ENCODE measurements around the gene TRMT2A.

The TRMT2A gene

DNA sequence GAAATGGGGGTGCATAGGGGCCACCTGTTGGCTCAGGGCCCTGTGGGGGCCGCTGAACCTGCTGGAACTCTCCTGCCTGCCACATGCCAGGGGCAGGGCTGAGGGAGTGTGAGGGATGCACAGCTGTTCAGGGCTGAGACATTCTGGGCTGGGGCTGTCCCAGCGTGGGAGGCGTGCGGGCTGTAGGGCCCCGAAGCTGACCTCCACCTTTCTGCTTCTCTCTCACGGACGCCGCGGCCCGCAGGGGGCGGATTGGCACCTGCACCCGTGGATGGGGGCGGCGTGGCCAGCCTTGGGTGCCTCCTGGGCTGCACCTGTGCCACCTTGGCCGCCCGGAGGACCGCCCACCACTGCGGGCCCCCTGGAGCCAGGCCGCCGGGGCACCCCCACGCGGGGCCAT, 29.8 kb upstream of the TRMT2A start:
- CTCF ChIA-PET = interaction anchor here (1.4 kb wide), 1 partner anchor 10 kb away, joined by 5 read pairs; no protein-coding TSS in a partner anchor
- no peaks in the 10 kb centered on the region for H3K9me3 ChIP-seq (ENCODE audit: control insufficient read depth, insufficient read depth, low read depth, low read length)

DNA sequence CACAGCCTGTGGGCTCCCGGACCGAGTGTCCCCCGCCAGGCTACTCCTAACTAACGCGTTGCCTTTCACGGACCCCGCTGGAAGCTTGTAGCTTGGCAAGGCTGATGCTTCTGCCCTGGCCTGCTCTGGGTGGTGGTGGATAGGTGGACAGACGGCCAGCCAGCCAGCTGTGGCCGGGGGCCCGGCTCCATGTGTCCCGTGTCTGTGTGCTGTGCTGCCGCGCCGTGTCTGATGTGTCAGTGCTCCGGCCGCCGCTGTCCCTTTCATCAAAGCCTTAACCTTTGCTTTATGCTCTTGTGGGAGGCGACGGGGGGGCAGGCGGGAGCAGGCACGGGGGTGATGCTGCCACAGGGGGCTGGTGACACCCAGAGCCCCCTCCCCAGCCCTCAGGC, 28.8 kb upstream of the TRMT2A start:
- POLR2A ChIA-PET = no interaction called here

More for the DNA sequence above, 29.8 kb upstream of the TRMT2A start:
- peaks cover 0 to 33% of the 10 kb centered on the region in 2 experiments; a peak in 1 of 3 replicates for H3K36me3 ChIP-seq (ENCODE audit: control insufficient read depth in 2 of 2, insufficient read depth in 1 of 2, low read length in 2 of 2)
- no peaks in the 10 kb centered on the region for H3K4me1 ChIP-seq (ENCODE audit: control insufficient read depth, insufficient read depth, low read length)
- TF ChIP-seq ZNF426 (tag by site-specific recombination; IDR thresholded peaks at IDR 0.05) (no peak), EGR2 (tag by site-specific recombination; IDR thresholded peaks at IDR 0.05; ENCODE audit: low read depth) (peak; percentile 51), ZFHX2 (tag by site-specific recombination; conservative IDR thresholded peaks at IDR 0.05) (peak; percentile 83), SCRT2 (tag by site-specific recombination; IDR thresholded peaks at IDR 0.05) (0 out of 2 replicates have a peak, but pooled peaks have one; percentile 41)
- no peak overlapping the region for H3K4me3 ChIP-seq (ENCODE audit: low read depth, low read length)
- POLR2A ChIA-PET = no interaction called here
- H3K27ac ChIP-seq (ENCODE audit: extremely low read depth, low read depth, low read length) = no peak overlapping the region

More for the DNA sequence above, 28.8 kb upstream of the TRMT2A start:
- no peak overlapping the region for H3K27ac ChIP-seq (ENCODE audit: extremely low read depth, low read depth, low read length)
- CTCF ChIA-PET = no interaction called here
- H3K36me3 ChIP-seq (ENCODE audit: control insufficient read depth in 2 of 2, insufficient read depth in 1 of 2, low read length in 2 of 2) = peaks cover 0 to 41% of the 10 kb centered on the region in 2 experiments; a peak in 1 of 3 replicates
- no peak overlapping the region for H3K4me3 ChIP-seq (ENCODE audit: low read depth, low read length)
- TF ChIP-seq, protein P1, sequence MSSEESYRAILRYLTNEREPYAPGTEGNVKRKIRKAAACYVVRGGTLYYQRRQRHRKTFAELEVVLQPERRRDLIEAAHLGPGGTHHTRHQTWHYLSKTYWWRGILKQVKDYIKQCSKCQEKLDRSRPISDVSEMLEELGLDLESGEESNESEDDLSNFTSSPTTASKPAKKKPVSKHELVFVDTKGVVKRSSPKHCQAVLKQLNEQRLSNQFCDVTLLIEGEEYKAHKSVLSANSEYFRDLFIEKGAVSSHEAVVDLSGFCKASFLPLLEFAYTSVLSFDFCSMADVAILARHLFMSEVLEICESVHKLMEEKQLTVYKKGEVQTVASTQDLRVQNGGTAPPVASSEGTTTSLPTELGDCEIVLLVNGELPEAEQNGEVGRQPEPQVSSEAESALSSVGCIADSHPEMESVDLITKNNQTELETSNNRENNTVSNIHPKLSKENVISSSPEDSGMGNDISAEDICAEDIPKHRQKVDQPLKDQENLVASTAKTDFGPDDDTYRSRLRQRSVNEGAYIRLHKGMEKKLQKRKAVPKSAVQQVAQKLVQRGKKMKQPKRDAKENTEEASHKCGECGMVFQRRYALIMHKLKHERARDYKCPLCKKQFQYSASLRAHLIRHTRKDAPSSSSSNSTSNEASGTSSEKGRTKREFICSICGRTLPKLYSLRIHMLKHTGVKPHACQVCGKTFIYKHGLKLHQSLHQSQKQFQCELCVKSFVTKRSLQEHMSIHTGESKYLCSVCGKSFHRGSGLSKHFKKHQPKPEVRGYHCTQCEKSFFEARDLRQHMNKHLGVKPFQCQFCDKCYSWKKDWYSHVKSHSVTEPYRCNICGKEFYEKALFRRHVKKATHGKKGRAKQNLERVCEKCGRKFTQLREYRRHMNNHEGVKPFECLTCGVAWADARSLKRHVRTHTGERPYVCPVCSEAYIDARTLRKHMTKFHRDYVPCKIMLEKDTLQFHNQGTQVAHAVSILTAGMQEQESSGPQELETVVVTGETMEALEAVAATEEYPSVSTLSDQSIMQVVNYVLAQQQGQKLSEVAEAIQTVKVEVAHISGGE (tag by site-specific recombination; conservative IDR thresholded peaks at IDR 0.05; ENCODE audit: low read depth) = no peak
- TF ChIP-seq, protein P2, sequence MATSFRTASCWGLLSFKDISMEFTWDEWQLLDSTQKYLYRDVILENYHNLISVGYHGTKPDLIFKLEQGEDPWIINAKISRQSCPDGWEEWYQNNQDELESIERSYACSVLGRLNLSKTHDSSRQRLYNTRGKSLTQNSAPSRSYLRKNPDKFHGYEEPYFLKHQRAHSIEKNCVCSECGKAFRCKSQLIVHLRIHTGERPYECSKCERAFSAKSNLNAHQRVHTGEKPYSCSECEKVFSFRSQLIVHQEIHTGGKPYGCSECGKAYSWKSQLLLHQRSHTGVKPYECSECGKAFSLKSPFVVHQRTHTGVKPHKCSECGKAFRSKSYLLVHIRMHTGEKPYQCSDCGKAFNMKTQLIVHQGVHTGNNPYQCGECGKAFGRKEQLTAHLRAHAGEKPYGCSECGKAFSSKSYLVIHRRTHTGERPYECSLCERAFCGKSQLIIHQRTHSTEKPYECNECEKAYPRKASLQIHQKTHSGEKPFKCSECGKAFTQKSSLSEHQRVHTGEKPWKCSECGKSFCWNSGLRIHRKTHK (tag by site-specific recombination; IDR thresholded peaks at IDR 0.05) = no peak
- TF ChIP-seq ZNF596 (tag by site-specific recombination; IDR thresholded peaks at IDR 0.05) (no peak), ZNF610 (tag by site-specific recombination; IDR thresholded peaks at IDR 0.05; ENCODE audit: borderline replicate concordance) (no peak), ZNF747 (tag by site-specific recombination; IDR thresholded peaks at IDR 0.05) (no peak), ZNF785 (tag by site-specific recombination; IDR thresholded peaks at IDR 0.05) (no peak), KLF8 (tag by site-specific recombination; IDR thresholded peaks at IDR 0.05) (no peak), ZNF76 (tag by site-specific recombination; IDR thresholded peaks at IDR 0.05; ENCODE audit: borderline replicate concordance, low read depth) (no peak), ZNF239 (tag by site-specific recombination; IDR thresholded peaks at IDR 0.05) (no peak), SALL2 (tag by site-specific recombination; IDR thresholded peaks at IDR 0.05; ENCODE audit: borderline replicate concordance) (no peak)
- TF ChIP-seq, protein P3, sequence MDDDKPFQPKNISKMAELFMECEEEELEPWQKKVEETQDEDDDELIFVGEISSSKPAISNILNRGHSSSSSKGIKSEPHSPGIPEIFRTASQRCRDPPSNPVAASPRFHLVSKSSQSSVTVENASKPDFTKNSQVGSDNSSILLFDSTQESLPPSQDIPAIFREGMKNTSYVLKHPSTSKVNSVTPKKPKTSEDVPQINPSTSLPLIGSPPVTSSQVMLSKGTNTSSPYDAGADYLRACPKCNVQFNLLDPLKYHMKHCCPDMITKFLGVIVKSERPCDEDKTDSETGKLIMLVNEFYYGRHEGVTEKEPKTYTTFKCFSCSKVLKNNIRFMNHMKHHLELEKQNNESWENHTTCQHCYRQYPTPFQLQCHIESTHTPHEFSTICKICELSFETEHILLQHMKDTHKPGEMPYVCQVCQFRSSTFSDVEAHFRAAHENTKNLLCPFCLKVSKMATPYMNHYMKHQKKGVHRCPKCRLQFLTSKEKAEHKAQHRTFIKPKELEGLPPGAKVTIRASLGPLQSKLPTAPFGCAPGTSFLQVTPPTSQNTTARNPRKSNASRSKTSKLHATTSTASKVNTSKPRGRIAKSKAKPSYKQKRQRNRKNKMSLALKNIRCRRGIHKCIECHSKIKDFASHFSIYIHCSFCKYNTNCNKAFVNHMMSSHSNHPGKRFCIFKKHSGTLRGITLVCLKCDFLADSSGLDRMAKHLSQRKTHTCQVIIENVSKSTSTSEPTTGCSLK (tag by site-specific recombination; IDR thresholded peaks at IDR 0.05) = no peak
- TF ChIP-seq, protein P4, sequence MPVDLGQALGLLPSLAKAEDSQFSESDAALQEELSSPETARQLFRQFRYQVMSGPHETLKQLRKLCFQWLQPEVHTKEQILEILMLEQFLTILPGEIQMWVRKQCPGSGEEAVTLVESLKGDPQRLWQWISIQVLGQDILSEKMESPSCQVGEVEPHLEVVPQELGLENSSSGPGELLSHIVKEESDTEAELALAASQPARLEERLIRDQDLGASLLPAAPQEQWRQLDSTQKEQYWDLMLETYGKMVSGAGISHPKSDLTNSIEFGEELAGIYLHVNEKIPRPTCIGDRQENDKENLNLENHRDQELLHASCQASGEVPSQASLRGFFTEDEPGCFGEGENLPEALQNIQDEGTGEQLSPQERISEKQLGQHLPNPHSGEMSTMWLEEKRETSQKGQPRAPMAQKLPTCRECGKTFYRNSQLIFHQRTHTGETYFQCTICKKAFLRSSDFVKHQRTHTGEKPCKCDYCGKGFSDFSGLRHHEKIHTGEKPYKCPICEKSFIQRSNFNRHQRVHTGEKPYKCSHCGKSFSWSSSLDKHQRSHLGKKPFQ (tag by site-specific recombination; IDR thresholded peaks at IDR 0.05) = no peak
- no peaks in the 10 kb centered on the region for H3K4me1 ChIP-seq (ENCODE audit: control insufficient read depth, insufficient read depth, low read length)
- no peaks in the 10 kb centered on the region for H3K9me3 ChIP-seq (ENCODE audit: control insufficient read depth, insufficient read depth, low read depth, low read length)

Data from HEK293 (cell line).